MCF 10A (cell line): ENCODE measurements around the gene DDX54. TPM values are rescaled to one million over a fixed set of nuclear protein-coding genes. Genes with fewer than 3 reads are reported as not detected.

Experiments used
- BruUV-seq: library from RNA; stranded (reverse); fragments of 400-500 nt; replicated peaks from 2 replicates; lab custom pipeline; 2021; lab: Mats Ljungman, UMichigan
- CTCF ChIA-PET: fragments of 300-600 bp; sonication (Branson Sonifier 250); formaldehyde crosslinking; extraction: SDS; loops from one replicate; lab custom pipeline; 2021; ENCODE audit warnings: antibody characterized with exemption, inconsistent platforms; lab: Yijun Ruan, JAX
- POLR2A ChIA-PET: fragments of 300-600, 350-650 bp; sonication (Branson Sonifier 250); formaldehyde crosslinking; extraction: SDS; loops from one replicate; lab custom pipeline; 2020; ENCODE audit warnings: antibody characterized with exemption, inconsistent platforms; lab: Yijun Ruan, JAX
- DNase-seq: peaks from one replicate; pipeline ENCODE4 v3.0.0-alpha.2; 2018; ENCODE audit not compliant: unreplicated experiment
- H3K27ac Mint-ChIP-seq: one replicate; pipeline ENCODE4 v1.8.0; 2022; ENCODE audit warnings: mild to moderate bottlenecking, low read depth, mixed read lengths; ENCODE audit not compliant: unreplicated experiment
- H3K27me3 Mint-ChIP-seq: one replicate; pipeline ENCODE4 v1.8.0; 2022; ENCODE audit warnings: mixed read lengths; ENCODE audit not compliant: insufficient read depth, unreplicated experiment
- H3K36me3 Mint-ChIP-seq: one replicate; pipeline ENCODE4 v1.8.0; 2022; ENCODE audit warnings: mild to moderate bottlenecking, moderate library complexity, mixed read lengths; ENCODE audit not compliant: insufficient read depth, unreplicated experiment
- H3K4me1 Mint-ChIP-seq: one replicate; pipeline ENCODE4 v1.8.0; 2022; ENCODE audit warnings: mixed read lengths; ENCODE audit not compliant: insufficient read depth, unreplicated experiment
- H3K4me3 Mint-ChIP-seq: one replicate; pipeline ENCODE4 v1.8.0; 2022; ENCODE audit warnings: mild to moderate bottlenecking, moderate library complexity, mixed read lengths; ENCODE audit not compliant: unreplicated experiment
- H3K9me3 Mint-ChIP-seq: one replicate; pipeline ENCODE4 v1.8.0; 2022; ENCODE audit warnings: mixed read lengths; ENCODE audit not compliant: unreplicated experiment
- intact Hi-C: fragments of 100-400 bp; cut with micrococcal nuclease; formaldehyde crosslinking; loops from 2 replicates; pipeline ENCODE4 v1.14.1; 2022
- total RNA-seq: library from RNA; stranded (reverse); gene quantifications from 2 replicates; pipeline ENCODE4 v1.2.3, GENCODE V29; 2022
- TF ChIP-seq, protein P1 (sequence below): fragments of 200-600 bp; IDR thresholded peaks from one replicate; pipeline ENCODE4 v1.8.0; 2022; ENCODE audit warnings: antibody characterized with exemption, mild to moderate bottlenecking; ENCODE audit not compliant: unreplicated experiment

Gene DDX54
- total RNA-seq, 1 experiment from 2014 or later = 75.8 TPM

DNA sequence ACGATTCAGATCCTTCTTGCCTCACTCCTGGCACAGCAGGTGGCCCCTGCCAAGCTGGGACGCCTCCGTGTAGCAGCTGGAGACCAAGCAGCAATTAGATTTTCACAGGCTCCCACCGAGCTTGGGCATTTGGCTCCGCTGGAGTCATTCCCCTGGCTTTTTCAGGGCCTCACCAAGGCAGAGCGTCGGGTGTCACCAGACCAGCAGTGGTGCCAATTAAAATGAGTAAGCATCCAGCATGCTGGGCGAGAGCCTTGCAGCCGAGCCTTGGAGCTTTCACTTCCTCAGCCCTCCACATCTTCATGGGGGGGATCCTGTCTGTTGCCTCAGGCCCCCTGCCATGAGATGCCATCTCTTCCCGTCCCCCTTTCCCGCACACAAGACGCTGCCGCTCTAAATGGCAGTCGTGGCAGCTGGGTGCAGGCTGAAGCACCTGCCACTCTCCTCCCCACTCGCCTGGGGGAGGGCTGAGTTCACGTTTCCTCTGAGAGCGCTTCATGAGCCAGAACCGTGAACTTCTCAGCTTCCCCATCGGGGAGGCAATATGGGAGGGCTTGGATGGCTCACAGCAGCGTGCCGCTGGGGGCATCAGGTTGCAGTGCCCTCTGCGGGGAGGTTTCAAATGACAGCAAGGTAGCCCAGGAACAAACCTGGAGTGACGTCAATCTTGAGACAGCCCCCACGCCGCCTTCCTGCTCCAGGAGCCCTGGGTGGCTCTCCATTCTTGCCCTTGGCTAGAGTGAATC lies 47.7 kb upstream of the DDX54 start:
- H3K4me3 Mint-ChIP-seq = no peak overlapping the region
- peak; percentile 34 for DNase-seq
- no peak overlapping the region for H3K27ac Mint-ChIP-seq
- H3K36me3 Mint-ChIP-seq = peaks cover 70% of the 10 kb centered on the region
- H3K9me3 Mint-ChIP-seq = no peaks in the 10 kb centered on the region
- no TSS peak for BruUV-seq
- TF ChIP-seq, protein P1, sequence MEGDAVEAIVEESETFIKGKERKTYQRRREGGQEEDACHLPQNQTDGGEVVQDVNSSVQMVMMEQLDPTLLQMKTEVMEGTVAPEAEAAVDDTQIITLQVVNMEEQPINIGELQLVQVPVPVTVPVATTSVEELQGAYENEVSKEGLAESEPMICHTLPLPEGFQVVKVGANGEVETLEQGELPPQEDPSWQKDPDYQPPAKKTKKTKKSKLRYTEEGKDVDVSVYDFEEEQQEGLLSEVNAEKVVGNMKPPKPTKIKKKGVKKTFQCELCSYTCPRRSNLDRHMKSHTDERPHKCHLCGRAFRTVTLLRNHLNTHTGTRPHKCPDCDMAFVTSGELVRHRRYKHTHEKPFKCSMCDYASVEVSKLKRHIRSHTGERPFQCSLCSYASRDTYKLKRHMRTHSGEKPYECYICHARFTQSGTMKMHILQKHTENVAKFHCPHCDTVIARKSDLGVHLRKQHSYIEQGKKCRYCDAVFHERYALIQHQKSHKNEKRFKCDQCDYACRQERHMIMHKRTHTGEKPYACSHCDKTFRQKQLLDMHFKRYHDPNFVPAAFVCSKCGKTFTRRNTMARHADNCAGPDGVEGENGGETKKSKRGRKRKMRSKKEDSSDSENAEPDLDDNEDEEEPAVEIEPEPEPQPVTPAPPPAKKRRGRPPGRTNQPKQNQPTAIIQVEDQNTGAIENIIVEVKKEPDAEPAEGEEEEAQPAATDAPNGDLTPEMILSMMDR = no peak
- POLR2A ChIA-PET = interaction anchor here (3.1 to 13.3 kb wide), 2 partner anchors 8 to 11 kb away, joined by 13 to 237 read pairs; partner anchors contain the start of gene TPCN1
- H3K27me3 Mint-ChIP-seq = no peaks in the 10 kb centered on the region
- intact Hi-C loops = no loop called here
- CTCF ChIA-PET = interaction anchor here (0.6 kb wide), 1 partner anchor 84 kb away, joined by 3 read pairs; no protein-coding TSS in a partner anchor
- H3K4me1 Mint-ChIP-seq = peaks cover 6% of the 10 kb centered on the region

DNA sequence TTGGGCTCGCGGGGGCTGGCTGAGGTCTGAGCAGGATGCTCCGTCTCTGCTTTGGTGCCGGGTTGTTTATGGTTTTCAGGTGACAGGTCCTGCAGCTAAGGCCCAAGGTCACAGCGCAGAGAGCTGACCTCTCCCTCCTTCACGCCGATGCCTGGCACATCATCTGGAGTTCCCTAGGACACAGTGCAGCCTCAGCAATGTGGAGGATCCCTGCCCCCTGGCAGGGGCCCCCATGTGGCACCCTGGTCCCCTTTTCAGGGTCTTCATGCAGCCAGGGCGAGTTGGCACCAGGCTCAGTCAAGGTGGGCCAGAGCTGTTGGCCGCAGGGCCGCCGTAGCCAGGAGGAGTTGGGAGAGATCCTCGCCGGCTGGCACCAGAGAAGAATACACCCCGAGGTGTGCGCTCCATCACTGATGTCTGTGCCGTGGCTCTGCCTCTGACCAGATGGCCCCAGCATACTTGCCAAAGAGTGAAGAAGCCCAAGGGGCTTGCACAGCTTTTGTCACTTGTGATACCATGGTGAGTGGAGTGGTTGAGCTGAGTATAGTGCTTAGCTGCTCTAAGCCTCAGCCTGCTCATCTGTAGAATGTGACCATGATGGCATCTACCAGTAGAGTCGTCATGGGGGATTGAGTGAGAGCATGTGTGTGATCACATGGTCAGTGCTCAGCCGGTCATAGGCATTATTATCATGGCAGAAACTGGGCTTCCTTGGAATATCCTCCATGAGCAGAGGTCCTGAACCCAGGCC lies 47.0 kb upstream of the DDX54 start:
- no peaks in the 10 kb centered on the region for H3K27me3 Mint-ChIP-seq
- no peaks in the 10 kb centered on the region for H3K9me3 Mint-ChIP-seq
- H3K4me1 Mint-ChIP-seq = peaks cover 6% of the 10 kb centered on the region
- TF ChIP-seq, protein P1 = no peak
- H3K4me3 Mint-ChIP-seq = no peak overlapping the region
- BruUV-seq = no TSS peak
- no peak for DNase-seq
- ChIA-PET CTCF (interaction anchor here (0.6 to 1.0 kb wide), 2 partner anchors 57 to 85 kb away, joined by 3 to 4 read pairs; no protein-coding TSS in a partner anchor), POLR2A (interaction anchor here (3.1 to 13.3 kb wide), 2 partner anchors 9 to 10 kb away, joined by 13 to 237 read pairs; partner anchors contain the start of gene TPCN1)
- intact Hi-C loops = no loop called here
- H3K36me3 Mint-ChIP-seq = peaks cover 64% of the 10 kb centered on the region
- H3K27ac Mint-ChIP-seq = peak overlapping the region; percentile 14

DNA sequence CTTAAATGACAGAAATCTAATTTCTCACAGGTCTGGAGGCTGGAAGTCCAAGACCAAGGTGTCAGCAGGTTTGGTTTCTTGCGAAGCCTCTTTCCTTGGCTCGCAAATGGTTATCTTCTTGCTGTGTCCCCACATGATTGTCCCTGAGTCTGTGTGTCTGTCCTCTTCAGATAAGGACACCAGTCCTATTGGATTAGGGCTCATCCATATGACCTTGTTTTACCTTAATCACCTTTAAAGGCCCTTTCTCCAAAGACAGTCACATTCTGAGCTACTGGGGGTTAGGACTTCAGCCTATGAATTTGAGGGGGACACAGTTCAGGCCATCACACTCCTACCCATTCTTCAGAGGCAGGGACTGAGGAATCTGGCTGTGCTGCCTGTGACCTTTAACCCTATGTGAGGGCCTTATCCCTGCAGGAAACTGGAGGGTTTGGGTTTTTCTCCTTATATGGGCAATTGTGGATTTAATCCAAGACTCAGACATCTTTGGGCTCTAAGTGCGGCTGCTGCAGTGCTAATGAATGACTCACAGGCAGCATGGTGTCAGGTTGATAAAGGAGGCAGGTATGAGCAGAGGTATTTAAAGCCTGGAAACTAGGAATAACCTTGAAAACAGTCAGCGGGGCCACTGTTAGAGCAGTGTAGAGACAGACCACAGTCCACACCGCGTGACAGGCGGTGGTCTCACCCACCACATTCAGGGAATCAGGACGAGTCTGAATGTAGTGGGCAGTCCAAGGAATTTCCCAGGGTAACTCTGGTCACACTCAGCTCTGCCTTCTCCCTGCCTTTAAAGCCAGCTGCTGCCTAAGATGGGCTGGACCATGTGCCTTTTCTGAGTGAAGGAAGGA lies 46.2 kb upstream of the DDX54 start:
- no peaks in the 10 kb centered on the region for H3K9me3 Mint-ChIP-seq
- H3K27me3 Mint-ChIP-seq = no peaks in the 10 kb centered on the region
- peaks cover 59% of the 10 kb centered on the region for H3K36me3 Mint-ChIP-seq
- peaks cover 6% of the 10 kb centered on the region for H3K4me1 Mint-ChIP-seq
- no TSS peak for BruUV-seq
- TF ChIP-seq, protein P1 = no peak
- CTCF ChIA-PET = interaction anchor here (0.6 to 1.0 kb wide), 2 partner anchors 57 to 664 kb away, joined by 3 to 4 read pairs; no protein-coding TSS in a partner anchor
- peak overlapping the region; percentile 14 for H3K27ac Mint-ChIP-seq
- no peak overlapping the region for H3K4me3 Mint-ChIP-seq
- DNase-seq = peak; percentile 71
- POLR2A ChIA-PET = interaction anchor here (3.1 to 13.3 kb wide), 2 partner anchors 9 to 10 kb away, joined by 13 to 237 read pairs; partner anchors contain the start of gene TPCN1
- intact Hi-C loops = no loop called here
